Sigmoid colon (tissue), 7 donors: ENCODE results near the gene RNF4. TPM values are rescaled to one million over a fixed set of nuclear protein-coding genes. Genes with fewer than 3 reads are reported as not detected.

Source experiments
- DNase-seq: peaks from one replicate; pipeline ENCODE4 v3.0.0-alpha.2; 2019
- H3K27ac ChIP-seq, 4 donors: fragments of 200-600 bp; sonication (generic); one replicate each; pipeline ENCODE4 v1.5.1; 2016 to 2019; ENCODE audit warnings: mild to moderate bottlenecking in 1 of 4
- H3K27me3 ChIP-seq, 3 donors: fragments of 200-600 bp; sonication (generic); one replicate each; pipeline ENCODE4 v1.5.1; 2019; ENCODE audit warnings: mild to moderate bottlenecking in 1 of 3
- H3K36me3 ChIP-seq, 4 donors: fragments of 200-600 bp; sonication (generic); one replicate each; pipeline ENCODE4 v1.5.1; 2016 to 2019
- H3K4me1 ChIP-seq, 4 donors: fragments of 200-600 bp; sonication (generic); one replicate each; pipeline ENCODE4 v1.5.1; 2017 to 2019
- H3K4me3 ChIP-seq, 4 donors: fragments of 200-600 bp; sonication (generic); one replicate each; pipeline ENCODE4 v1.5.1; 2017 to 2019; ENCODE audit warnings: mild to moderate bottlenecking in 2 of 4, moderate library complexity in 1 of 4
- H3K9me3 ChIP-seq, 4 donors: fragments of 200-600 bp in 3 of 4; sonication (generic) in 3 of 4; one replicate each; pipeline versions ENCODE4 v1.5.1 to v1.6.1; 2013 to 2019
- CTCF ChIP-seq, 4 experiments: fragments of 450-650 bp in 3 of 4; fragments of 200-600 bp in 1 of 4; IDR thresholded peaks; one replicate each; pipeline ENCODE4 v1.5.1; 2016 to 2019; ENCODE audit warnings: antibody characterized with exemption in 4 of 4, mild to moderate bottlenecking in 3 of 4, moderate library complexity in 2 of 4
- EP300 ChIP-seq, 4 donors: sonication (generic); formaldehyde crosslinking; IDR thresholded peaks; one replicate each; pipeline ENCODE4 v1.6.1; 2017; ENCODE audit warnings: antibody characterized with exemption in 4 of 4
- POLR2A ChIP-seq, 2 donors: fragments of 450-650 bp; IDR thresholded peaks; one replicate each; pipeline ENCODE4 v1.6.1; 2016; ENCODE audit warnings: antibody characterized with exemption in 2 of 2, mild to moderate bottlenecking in 2 of 2, moderate library complexity in 2 of 2
- POLR2AphosphoS5 ChIP-seq, 4 donors: sonication (generic); formaldehyde crosslinking; IDR thresholded peaks; one replicate each; pipeline ENCODE4 v1.6.1; 2017; ENCODE audit warnings: antibody characterized with exemption in 4 of 4
- WGBS, 2 donors: extraction: QIAGEN DNeasy Blood & Tissue Kit; methylation state at CpG; one replicate each; pipeline ENCODE4 v1.1.7; 2013; 5-methylcytosine and 5-hydroxymethylcytosine counted together
- intact Hi-C: fragments of 100-400 bp; cut with DNase I; formaldehyde crosslinking; loops from one replicate; pipeline ENCODE4 v1.15.1; 2023
- polyA plus RNA-seq, 3 donors: library from polyadenylated mRNA; stranded (reverse); fragments of 200-250 nt; gene quantifications; one replicate each; pipeline ENCODE4 v1.2.3, GENCODE V29; 2013
- total RNA-seq, 4 donors: library from RNA; depleted of rRNA; stranded (reverse); fragments of >200 nt; gene quantifications; one replicate each; pipeline ENCODE4 v1.1.0, GENCODE V29; 2016
- donor health status: healthy with polysubstance abuse.
- donor health status: Bipolar disorder and iron deficiency.
- donor health status: healthy.

RNF4 gene
- total and polyA plus RNA-seq, 7 donors: 19.8 to 51.0 (median 32.1) TPM

GRCh38 chr4:2489081-2489805 is 20.3 kb downstream of the RNF4 start:
- Histone ChIP-seq H3K27ac (no peak overlapping the region), H3K4me3 (no peak overlapping the region), H3K4me1 (peaks cover 0 to 46% (median 29%) of the 10 kb centered on the region in 4 donors), H3K9me3 (no peaks in the 10 kb centered on the region), H3K27me3 (no peaks in the 10 kb centered on the region), H3K36me3 (peaks cover 5 to 33% (median 15%) of the 10 kb centered on the region in 4 donors)
- DNase-seq: no peak
- TF ChIP-seq CTCF (IDR thresholded peaks at IDR 0.05) (no peak), EP300 (IDR thresholded peaks at IDR 0.05) (no peak), POLR2AphosphoS5 (IDR thresholded peaks at IDR 0.05) (no peak), POLR2A (IDR thresholded peaks at IDR 0.05) (no peak)
- 93 to 94% methylated on average over 20 of the region's 20 CpGs for WGBS, 2 donors
- intact Hi-C loops: no loop called here

- no peak for DNase-seq
- intact Hi-C loops: no loop called here
- TF ChIP-seq POLR2AphosphoS5 (IDR thresholded peaks at IDR 0.05) (no peak), EP300 (IDR thresholded peaks at IDR 0.05) (peak in 1 of 4 donors; percentile 30)
- Histone ChIP-seq H3K27me3 (no peaks in the 10 kb centered on the region), H3K36me3 (peaks cover 5 to 38% (median 15%) of the 10 kb centered on the region in 4 donors), H3K27ac (peak overlapping the region in 1 of 4 donors; percentile 23), H3K4me1 (peaks cover 0 to 45% (median 24%) of the 10 kb centered on the region in 4 donors), H3K4me3 (no peak overlapping the region), H3K9me3 (no peaks in the 10 kb centered on the region)
- 90 to 92% methylated on average over 9 of the region's 9 CpGs for WGBS, 2 donors
These were observed 21.1 kb downstream of the RNF4 start for GRCh38 chr4:2489841-2490552.

GRCh38 chr4:2492970-2493369 is 24.1 kb downstream of the RNF4 start:
- Histone ChIP-seq H3K27ac (no peak overlapping the region), H3K9me3 (no peaks in the 10 kb centered on the region), H3K36me3 (peaks cover 5 to 59% (median 20%) of the 10 kb centered on the region in 4 donors), H3K4me3 (no peak overlapping the region), H3K4me1 (peaks cover 0 to 20% (median 15%) of the 10 kb centered on the region in 4 donors), H3K27me3 (no peaks in the 10 kb centered on the region)
- TF ChIP-seq CTCF (IDR thresholded peaks at IDR 0.05) (no peak), EP300 (IDR thresholded peaks at IDR 0.05) (no peak), POLR2AphosphoS5 (IDR thresholded peaks at IDR 0.05) (no peak), POLR2A (IDR thresholded peaks at IDR 0.05) (no peak)
- DNase-seq: no peak
- intact Hi-C loops: no loop called here
- WGBS, 2 donors: 81 to 88% methylated on average over 1 of the region's 1 CpG

- no peak overlapping the region for H3K27ac ChIP-seq
- intact Hi-C loops: no loop called here
- WGBS, 2 donors: 88 to 91% methylated on average over 3 of the region's 3 CpGs
- H3K36me3 ChIP-seq: peaks cover 8 to 79% (median 34%) of the 10 kb centered on the region in 4 donors
- no peak for TF ChIP-seq POLR2A (IDR thresholded peaks at IDR 0.05)
- TF ChIP-seq CTCF (IDR thresholded peaks at IDR 0.05): no peak
- TF ChIP-seq EP300 (IDR thresholded peaks at IDR 0.05): no peak
- TF ChIP-seq POLR2AphosphoS5 (IDR thresholded peaks at IDR 0.05): no peak
- H3K4me3 ChIP-seq: no peak overlapping the region
- no peaks in the 10 kb centered on the region for H3K9me3 ChIP-seq
- DNase-seq: no peak
- no peaks in the 10 kb centered on the region for H3K27me3 ChIP-seq
- H3K4me1 ChIP-seq: peaks cover 0 to 26% (median 12%) of the 10 kb centered on the region in 4 donors
These were observed 26.1 kb downstream of the RNF4 start for GRCh38 chr4:2494992-2495391.

GRCh38 chr4:2497324-2497723 is 28.4 kb downstream of the RNF4 start:
- Histone ChIP-seq H3K27ac (peak overlapping the region in 3 of 4 donors; percentile 56 to 68 (median 59)), H3K36me3 (peaks cover 17 to 81% (median 41%) of the 10 kb centered on the region in 4 donors), H3K4me1 (peaks cover 0 to 26% (median 10%) of the 10 kb centered on the region in 4 donors), H3K4me3 (no peak overlapping the region), H3K27me3 (no peaks in the 10 kb centered on the region), H3K9me3 (no peaks in the 10 kb centered on the region)
- 93 to 94% methylated on average over 4 of the region's 4 CpGs for WGBS, 2 donors
- no peak for DNase-seq
- TF ChIP-seq CTCF (IDR thresholded peaks at IDR 0.05) (no peak), EP300 (IDR thresholded peaks at IDR 0.05) (no peak), POLR2AphosphoS5 (IDR thresholded peaks at IDR 0.05) (no peak), POLR2A (IDR thresholded peaks at IDR 0.05) (no peak)
- intact Hi-C loops: no loop called here
